Measurements from ENCODE around the gene ATP2A3. TPM values are rescaled to one million over a fixed set of nuclear protein-coding genes. Genes with fewer than 3 reads are reported as not detected.

The ATP2A3 gene
- polyA plus RNA-seq, 1 donor from 2014 or later: not detected

DNA sequence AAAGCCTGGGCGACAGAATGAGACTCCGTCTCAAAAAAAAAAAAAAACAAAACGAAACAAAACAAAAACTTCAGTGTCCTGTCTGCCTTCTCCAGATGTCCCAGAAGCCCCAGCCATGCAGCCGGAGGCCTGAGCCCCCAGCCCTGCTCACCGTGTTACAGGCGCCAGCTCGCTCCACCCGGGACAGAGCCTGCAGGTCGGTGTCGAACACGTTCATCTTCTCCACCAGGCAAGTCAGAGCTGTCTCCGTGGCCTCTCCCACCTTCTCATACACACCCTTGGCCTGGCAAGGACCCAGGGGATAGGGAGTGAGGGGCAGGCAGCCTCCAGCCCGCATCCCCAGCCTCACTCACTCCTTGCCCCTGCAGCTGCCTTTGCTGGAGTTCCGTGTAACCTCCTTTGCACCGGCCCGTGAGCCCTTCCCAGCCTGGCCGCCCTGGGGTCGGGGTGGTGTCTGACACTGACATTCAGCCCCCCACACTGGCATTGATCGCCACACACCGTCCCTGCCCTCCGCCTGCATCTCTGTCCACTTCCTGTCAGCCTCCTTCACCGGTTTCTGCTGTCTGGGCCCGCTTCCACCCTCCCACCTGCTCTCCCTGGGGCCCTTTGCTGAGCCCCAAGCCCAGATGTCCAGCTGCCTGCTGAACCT is 20.9 kb downstream of the ATP2A3 start:
- Histone ChIP-seq H3K4me3 (ENCODE audit: low read length) (no peak overlapping the region), H3K9ac (ENCODE audit: low read length) (no peak overlapping the region), H3K27ac (ENCODE audit: low read length) (no peak overlapping the region), H2AFZ (ENCODE audit: low read depth, low read length) (no peak overlapping the region), H3F3A (ENCODE audit: insufficient read depth, low read length, poor library complexity, severe bottlenecking) (no peaks in the 10 kb centered on the region), H3K79me2 (replicated peaks; ENCODE audit: insufficient read depth, low read length) (no peaks in the 10 kb centered on the region), H3K27me3 (ENCODE audit: insufficient read depth, low read depth, low read length) (no peaks in the 10 kb centered on the region), H4K20me1 (ENCODE audit: insufficient read depth) (no peaks in the 10 kb centered on the region), H3K9me2 (ENCODE audit: insufficient read depth, low read length) (no peaks in the 10 kb centered on the region), H3K9me3 (ENCODE audit: low read length) (no peaks in the 10 kb centered on the region), H3K36me3 (ENCODE audit: insufficient read depth, low read length) (no peaks in the 10 kb centered on the region), H3K4me2 (ENCODE audit: low read length) (no peak overlapping the region)
- TF ChIP-seq TAF1 (IDR thresholded peaks at IDR 0.05; ENCODE audit: low read depth): no peak

DNA sequence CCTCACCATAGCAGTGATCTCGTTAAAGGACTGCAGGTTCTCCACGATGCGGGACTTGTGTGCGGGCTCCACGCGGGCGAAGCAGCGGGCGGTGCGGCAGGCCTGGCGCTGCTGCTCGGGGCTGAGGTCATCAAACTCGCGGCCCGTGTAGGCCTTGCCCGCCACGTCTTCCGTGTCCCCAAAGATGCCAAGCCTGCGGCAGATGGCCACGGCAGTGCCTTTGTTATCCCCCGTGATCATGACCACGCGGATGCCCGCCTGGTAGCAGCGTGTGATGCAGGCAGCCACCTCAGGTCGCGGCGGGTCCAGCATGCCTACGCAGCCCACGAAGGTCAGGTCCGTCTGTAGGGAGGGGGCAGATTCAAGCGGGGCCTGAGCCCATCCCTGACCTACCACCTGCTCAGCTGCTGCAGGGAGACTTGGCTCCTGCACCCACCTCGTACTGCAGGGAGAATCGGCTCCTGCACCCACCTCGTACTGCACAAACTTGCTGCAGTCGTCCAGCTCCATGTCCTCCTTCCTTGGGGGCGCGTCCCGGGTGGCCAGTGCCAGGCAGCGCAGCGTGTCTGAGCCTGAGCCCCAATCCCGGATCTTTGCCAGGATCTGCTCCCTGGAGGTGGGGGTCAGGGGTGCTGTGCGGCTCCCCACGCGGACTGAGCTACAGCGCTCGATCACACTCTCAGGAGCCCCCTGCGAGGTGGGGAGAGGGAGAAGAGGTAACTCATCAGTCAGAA is 23.1 kb downstream of the ATP2A3 start:
- no peaks in the 10 kb centered on the region for H3K9me3 ChIP-seq (ENCODE audit: low read length)
- H3K27me3 ChIP-seq (ENCODE audit: insufficient read depth, low read depth, low read length): no peaks in the 10 kb centered on the region
- H4K20me1 ChIP-seq (ENCODE audit: insufficient read depth): no peaks in the 10 kb centered on the region
- no peak overlapping the region for H3K4me3 ChIP-seq (ENCODE audit: low read length)
- no peaks in the 10 kb centered on the region for H3K36me3 ChIP-seq (ENCODE audit: insufficient read depth, low read length)
- H3F3A ChIP-seq (ENCODE audit: insufficient read depth, low read length, poor library complexity, severe bottlenecking): no peaks in the 10 kb centered on the region
- no peak overlapping the region for H3K9ac ChIP-seq (ENCODE audit: low read length)
- H3K79me2 ChIP-seq (replicated peaks; ENCODE audit: insufficient read depth, low read length): no peaks in the 10 kb centered on the region
- no peak overlapping the region for H2AFZ ChIP-seq (ENCODE audit: low read depth, low read length)
- no peaks in the 10 kb centered on the region for H3K9me2 ChIP-seq (ENCODE audit: insufficient read depth, low read length)
- TF ChIP-seq EZH2 (IDR thresholded peaks at IDR 0.05; ENCODE audit: borderline replicate concordance, insufficient read depth, low read length, poor library complexity, severe bottlenecking) (no peak), SMC3 (conservative IDR thresholded peaks at IDR 0.05; ENCODE audit: poor library complexity) (no peak), MXI1 (conservative IDR thresholded peaks at IDR 0.05; ENCODE audit: poor library complexity, severe bottlenecking) (no peak), TAF1 (IDR thresholded peaks at IDR 0.05; ENCODE audit: low read depth) (no peak), CTCF (IDR thresholded peaks at IDR 0.05; ENCODE audit: poor library complexity, severe bottlenecking) (no peak), EP300 (conservative IDR thresholded peaks at IDR 0.05; ENCODE audit: poor library complexity, severe bottlenecking) (no peak), POLR2AphosphoS5 (IDR thresholded peaks at IDR 0.05) (no peak), RAD21 (conservative IDR thresholded peaks at IDR 0.05) (no peak)
- TF ChIP-seq, protein P1, sequence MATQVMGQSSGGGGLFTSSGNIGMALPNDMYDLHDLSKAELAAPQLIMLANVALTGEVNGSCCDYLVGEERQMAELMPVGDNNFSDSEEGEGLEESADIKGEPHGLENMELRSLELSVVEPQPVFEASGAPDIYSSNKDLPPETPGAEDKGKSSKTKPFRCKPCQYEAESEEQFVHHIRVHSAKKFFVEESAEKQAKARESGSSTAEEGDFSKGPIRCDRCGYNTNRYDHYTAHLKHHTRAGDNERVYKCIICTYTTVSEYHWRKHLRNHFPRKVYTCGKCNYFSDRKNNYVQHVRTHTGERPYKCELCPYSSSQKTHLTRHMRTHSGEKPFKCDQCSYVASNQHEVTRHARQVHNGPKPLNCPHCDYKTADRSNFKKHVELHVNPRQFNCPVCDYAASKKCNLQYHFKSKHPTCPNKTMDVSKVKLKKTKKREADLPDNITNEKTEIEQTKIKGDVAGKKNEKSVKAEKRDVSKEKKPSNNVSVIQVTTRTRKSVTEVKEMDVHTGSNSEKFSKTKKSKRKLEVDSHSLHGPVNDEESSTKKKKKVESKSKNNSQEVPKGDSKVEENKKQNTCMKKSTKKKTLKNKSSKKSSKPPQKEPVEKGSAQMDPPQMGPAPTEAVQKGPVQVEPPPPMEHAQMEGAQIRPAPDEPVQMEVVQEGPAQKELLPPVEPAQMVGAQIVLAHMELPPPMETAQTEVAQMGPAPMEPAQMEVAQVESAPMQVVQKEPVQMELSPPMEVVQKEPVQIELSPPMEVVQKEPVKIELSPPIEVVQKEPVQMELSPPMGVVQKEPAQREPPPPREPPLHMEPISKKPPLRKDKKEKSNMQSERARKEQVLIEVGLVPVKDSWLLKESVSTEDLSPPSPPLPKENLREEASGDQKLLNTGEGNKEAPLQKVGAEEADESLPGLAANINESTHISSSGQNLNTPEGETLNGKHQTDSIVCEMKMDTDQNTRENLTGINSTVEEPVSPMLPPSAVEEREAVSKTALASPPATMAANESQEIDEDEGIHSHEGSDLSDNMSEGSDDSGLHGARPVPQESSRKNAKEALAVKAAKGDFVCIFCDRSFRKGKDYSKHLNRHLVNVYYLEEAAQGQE (IDR thresholded peaks at IDR 0.05; ENCODE audit: borderline replicate concordance): no peak
- no peak overlapping the region for H3K27ac ChIP-seq (ENCODE audit: low read length)
- H3K4me2 ChIP-seq (ENCODE audit: low read length): no peak overlapping the region

Data from neural cell (in vitro differentiated cells).